Measurements from ENCODE around the gene CILP2. TPM values are rescaled to one million over a fixed set of nuclear protein-coding genes. Genes with fewer than 3 reads are reported as not detected.
A peak's percentile ranks its signal among the peaks of the same experiment; 100 is the strongest.

CILP2 gene
- total RNA-seq, 1 donor from 2014 or later = 2.4 TPM

DNA sequence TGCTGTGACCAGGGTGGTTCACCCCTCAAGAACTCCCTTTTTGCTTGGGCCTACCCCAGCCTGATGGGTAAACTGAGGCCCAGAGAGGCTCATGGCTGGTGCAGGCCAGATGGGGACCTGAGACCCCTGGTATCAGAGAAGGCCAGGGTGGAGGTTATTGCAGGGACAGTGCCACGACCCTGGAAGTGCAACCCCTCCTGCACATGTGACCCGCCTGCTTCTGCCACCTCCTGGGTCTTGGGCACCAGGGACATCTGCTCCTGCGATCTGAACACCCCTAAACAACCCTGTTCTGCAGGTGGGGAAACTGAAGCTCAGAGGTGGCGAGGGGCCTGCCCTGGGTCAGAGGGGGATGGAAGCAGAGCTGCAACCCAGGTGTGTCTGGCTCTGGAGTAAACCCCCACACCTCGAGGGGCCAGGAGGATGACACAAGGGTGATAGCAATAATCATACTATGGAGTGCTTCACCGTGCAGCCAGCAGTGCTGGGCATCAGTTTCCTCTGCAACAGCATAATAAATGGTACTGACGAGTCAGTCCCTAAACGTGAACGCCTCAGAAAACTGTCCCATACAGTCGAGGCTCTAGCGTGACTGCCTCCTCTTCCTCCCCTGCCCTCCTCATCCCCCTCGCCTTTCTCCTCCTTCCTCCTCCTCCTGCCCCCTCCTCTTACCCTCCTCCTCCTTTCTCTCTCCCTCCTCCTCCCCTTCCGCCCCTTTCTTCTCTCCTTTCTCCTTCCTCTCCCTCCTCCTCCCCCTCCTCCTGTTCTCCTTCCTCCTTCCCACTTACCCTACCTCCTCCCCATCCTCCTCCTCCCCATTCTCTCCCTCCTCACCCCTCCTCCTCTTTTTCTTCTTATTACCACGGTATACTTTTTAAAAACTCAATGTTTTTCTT lies 5.0 kb upstream of the CILP2 start:
- Mint-ChIP-seq H3K4me1 (ENCODE audit: low read depth) (no peaks in the 10 kb centered on the region), H3K9me3 (ENCODE audit: low read depth) (no peaks in the 10 kb centered on the region), H3K27me3 (peaks cover 15% of the 10 kb centered on the region), H3K27ac (no peak overlapping the region), H3K4me3 (ENCODE audit: low read depth) (no peak overlapping the region), H3K36me3 (ENCODE audit: insufficient read depth) (peaks cover 6% of the 10 kb centered on the region)
- TF ChIP-seq, protein P1, sequence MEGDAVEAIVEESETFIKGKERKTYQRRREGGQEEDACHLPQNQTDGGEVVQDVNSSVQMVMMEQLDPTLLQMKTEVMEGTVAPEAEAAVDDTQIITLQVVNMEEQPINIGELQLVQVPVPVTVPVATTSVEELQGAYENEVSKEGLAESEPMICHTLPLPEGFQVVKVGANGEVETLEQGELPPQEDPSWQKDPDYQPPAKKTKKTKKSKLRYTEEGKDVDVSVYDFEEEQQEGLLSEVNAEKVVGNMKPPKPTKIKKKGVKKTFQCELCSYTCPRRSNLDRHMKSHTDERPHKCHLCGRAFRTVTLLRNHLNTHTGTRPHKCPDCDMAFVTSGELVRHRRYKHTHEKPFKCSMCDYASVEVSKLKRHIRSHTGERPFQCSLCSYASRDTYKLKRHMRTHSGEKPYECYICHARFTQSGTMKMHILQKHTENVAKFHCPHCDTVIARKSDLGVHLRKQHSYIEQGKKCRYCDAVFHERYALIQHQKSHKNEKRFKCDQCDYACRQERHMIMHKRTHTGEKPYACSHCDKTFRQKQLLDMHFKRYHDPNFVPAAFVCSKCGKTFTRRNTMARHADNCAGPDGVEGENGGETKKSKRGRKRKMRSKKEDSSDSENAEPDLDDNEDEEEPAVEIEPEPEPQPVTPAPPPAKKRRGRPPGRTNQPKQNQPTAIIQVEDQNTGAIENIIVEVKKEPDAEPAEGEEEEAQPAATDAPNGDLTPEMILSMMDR (IDR thresholded peaks at IDR 0.05; ENCODE audit: unreplicated experiment) = no peak
- DNase-seq (ENCODE audit: low spot score, unreplicated experiment) = no peak

DNA sequence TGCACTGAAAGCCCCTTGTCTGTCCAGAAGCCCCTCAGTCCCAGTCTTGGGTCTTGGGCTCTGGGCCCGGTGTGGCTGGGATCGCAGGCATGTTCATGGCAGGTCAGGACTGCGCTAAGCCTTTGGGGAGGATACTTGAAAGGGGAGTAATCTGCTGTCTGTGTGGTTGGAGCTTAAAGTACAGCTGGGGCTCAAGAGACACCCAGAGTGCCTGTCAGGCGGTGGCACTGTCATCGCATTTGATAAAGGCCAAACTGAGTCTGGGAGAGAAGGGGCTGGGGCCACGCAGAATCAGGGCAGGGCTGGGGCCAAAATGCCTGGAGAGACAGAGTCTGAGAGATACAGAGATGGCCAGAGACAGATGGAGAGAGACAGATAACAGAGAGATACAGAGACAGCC lies 4.2 kb upstream of the CILP2 start:
- peaks cover 3% of the 10 kb centered on the region for H3K4me1 Mint-ChIP-seq (ENCODE audit: low read depth)
- DNase-seq (ENCODE audit: low spot score, unreplicated experiment) = no peak
- H3K9me3 Mint-ChIP-seq (ENCODE audit: low read depth) = no peaks in the 10 kb centered on the region
- H3K27ac Mint-ChIP-seq = peak overlapping the region; percentile 63
- peaks cover 6% of the 10 kb centered on the region for H3K36me3 Mint-ChIP-seq (ENCODE audit: insufficient read depth)
- H3K27me3 Mint-ChIP-seq = peaks cover 20% of the 10 kb centered on the region
- TF ChIP-seq, protein P1 (IDR thresholded peaks at IDR 0.05; ENCODE audit: unreplicated experiment) = no peak
- no peak overlapping the region for H3K4me3 Mint-ChIP-seq (ENCODE audit: low read depth)

DNA sequence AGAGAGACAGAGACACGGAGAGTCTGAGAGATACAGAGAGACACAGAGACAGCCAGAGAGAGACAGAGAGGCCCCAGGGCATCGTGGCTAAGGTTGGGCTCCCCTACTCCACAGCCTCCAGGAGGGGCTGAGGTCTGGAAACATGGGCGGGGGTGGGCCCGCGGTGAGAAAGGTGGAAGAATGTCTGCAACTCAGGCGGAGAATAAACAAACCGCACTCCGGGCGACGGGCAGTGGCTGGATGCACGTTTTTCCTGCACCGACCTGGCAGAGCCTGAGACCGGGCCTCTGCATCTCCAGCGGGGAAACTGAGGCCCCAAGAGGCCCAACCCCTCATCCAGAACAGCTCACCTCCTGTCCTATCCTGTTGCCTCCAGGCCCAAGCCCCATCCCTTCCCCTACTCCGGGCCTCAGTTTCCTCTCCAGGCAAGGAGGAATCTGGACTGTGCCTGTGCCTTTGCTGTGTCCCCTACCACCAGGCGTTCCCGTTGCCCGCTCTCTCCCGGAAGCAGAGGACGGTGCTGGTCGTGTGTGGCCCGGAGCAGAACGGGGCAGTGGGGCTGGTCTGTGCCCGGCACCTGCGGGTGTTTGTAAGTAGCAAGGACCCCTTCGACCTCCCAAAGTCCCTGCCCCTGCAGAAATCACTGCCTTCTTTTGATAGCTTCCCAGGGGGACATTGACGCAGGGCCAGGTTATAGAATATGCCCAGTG lies 3.4 kb upstream of the CILP2 start:
- peaks cover 24% of the 10 kb centered on the region for H3K27me3 Mint-ChIP-seq
- peaks cover 3% of the 10 kb centered on the region for H3K4me1 Mint-ChIP-seq (ENCODE audit: low read depth)
- TF ChIP-seq, protein P1 (IDR thresholded peaks at IDR 0.05; ENCODE audit: unreplicated experiment) = no peak
- no peak for DNase-seq (ENCODE audit: low spot score, unreplicated experiment)
- H3K36me3 Mint-ChIP-seq (ENCODE audit: insufficient read depth) = peaks cover 6% of the 10 kb centered on the region
- peak overlapping the region; percentile 63 for H3K27ac Mint-ChIP-seq
- peak overlapping the region; percentile 29 for H3K4me3 Mint-ChIP-seq (ENCODE audit: low read depth)
- no peaks in the 10 kb centered on the region for H3K9me3 Mint-ChIP-seq (ENCODE audit: low read depth)

DNA sequence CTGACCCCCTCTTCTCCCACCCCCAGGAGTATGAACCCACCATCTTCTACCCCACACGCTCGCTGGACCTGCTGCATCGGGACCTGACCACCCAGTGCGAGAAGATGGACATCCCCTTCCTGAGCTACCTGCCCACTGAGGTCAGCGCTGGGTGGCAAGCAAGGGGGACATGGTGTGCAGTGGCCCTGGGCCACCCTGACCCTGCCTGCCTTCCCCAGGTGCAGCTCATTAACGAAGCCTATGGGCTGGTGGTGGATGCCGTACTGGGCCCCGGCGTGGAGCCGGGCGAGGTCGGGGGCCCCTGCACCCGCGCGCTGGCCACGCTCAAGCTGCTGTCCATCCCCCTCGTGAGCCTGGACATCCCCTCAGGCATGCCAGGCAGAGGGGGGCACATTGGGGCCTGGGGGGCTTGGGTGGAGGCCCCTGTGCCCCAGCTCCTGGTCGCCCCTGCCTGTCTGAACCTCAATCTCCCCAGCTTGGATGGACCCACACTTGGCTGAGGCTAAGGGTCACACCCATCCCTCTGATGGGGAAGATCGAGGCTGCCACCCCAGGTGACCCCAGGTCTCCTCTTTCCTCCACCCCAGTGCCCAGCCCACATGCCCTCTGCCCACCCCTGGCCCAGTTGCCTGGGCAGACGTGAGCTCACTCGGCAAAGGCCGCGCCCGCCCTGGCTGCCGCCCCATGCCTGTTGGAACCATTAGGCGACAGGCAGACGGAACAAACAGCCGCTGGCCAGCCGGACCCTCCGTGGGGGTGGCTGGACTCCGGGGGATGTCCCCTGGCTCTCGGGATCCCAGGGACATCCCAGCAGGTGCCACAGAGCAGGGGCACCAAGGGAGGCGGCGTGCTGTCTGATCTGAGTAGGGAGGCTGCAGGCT lies 2.5 kb upstream of the CILP2 start:
- DNase-seq (ENCODE audit: low spot score, unreplicated experiment) = no peak
- H3K27ac Mint-ChIP-seq = no peak overlapping the region
- H3K4me1 Mint-ChIP-seq (ENCODE audit: low read depth) = peaks cover 3% of the 10 kb centered on the region

More for the DNA sequence above, 2.5 kb upstream of the CILP2 start:
- peaks cover 6% of the 10 kb centered on the region for H3K36me3 Mint-ChIP-seq (ENCODE audit: insufficient read depth)
- H3K9me3 Mint-ChIP-seq (ENCODE audit: low read depth) = no peaks in the 10 kb centered on the region
- TF ChIP-seq, protein P1 (IDR thresholded peaks at IDR 0.05; ENCODE audit: unreplicated experiment) = no peak
- H3K4me3 Mint-ChIP-seq (ENCODE audit: low read depth) = no peak overlapping the region
- peaks cover 24% of the 10 kb centered on the region for H3K27me3 Mint-ChIP-seq
